ENCODE measurements around the gene ATAD3B.
"Not testable (repeated sequence)": the region's sequence is repeated elsewhere in the genome, so short reads cannot be mapped to it uniquely, and the experiment has no call there.

Gene ATAD3B

DNA sequence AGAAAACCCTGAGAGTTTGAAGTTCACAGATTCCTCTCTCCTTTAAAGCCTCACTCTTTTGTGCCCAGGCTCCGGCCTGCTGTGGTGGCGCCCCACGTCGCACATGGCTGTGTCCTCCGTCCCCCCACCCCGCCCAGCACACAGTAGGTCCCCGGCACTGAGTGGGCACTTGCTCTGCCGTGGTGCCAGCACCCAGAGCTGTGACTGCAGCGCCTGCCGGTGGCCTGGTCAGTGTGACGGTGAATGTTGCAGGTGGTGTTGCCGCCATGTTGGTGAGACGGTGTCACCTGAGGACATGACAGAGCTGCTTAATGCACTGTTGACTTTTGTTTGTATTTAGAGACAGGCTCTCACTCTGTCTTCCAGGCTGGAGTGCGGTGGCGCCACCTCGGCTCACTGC, 18.7 kb upstream of the ATAD3B start:
- DNase-seq: no peak

GRCh38 chr1:1454286-1455056, 17.1 kb upstream of the ATAD3B start:
- DNase-seq: not testable (repeated sequence)

- DNase-seq: no peak
These were observed 16.1 kb upstream of the ATAD3B start for GRCh38 chr1:1455366-1455884.

DNA sequence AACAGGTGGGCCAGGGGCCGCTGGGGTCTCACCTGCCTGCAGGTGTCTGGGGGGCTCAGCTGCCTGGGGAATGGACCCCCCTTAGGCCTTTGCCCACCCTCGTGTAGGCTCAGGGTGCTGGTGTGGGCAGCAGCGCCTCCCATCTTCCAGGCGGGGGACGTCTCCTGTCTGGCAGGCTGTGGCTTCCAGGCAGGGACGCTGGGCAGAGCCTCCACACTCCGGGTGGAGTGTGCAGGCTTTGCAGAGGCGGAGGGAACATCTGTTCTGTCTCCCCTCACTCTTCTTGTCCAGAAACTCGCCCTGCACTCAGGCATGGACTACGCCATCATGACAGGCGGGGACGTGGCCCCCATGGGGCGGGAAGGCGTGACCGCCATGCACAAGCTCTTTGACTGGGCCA, 15.6 kb upstream of the ATAD3B start:
- not testable (repeated sequence) for DNase-seq

DNA sequence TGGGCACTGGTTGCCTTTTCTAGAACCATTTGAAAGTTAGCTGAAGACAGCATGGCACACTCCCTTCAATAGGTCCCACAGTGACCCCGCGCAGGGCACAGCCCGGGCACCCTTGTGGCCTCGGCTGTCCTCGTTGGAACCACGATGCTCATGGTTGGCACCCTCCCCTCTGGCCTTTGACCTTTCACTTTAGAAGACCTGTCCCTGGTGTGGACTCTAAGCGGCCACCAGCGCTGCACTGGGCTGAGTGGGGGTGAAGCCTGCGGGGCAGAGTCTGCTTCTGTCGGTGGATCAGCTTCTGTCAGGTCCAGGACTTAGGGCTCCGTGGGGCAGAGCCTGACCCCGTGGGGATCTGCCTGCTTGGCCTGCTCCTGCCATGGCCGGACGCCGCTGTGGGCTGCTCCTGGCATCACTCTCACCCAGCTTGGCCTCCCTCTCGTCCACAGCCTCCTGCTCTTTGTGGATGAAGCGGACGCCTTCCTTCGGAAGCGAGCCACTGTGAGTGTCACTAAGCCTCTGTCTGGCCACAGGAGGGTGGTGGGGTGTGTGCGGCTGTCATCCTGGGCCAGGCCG, 14.8 kb upstream of the ATAD3B start:
- DNase-seq: not testable (repeated sequence)

GRCh38 chr1:1459156-1459555, 12.4 kb upstream of the ATAD3B start:
- DNase-seq: not testable (repeated sequence)

DNA sequence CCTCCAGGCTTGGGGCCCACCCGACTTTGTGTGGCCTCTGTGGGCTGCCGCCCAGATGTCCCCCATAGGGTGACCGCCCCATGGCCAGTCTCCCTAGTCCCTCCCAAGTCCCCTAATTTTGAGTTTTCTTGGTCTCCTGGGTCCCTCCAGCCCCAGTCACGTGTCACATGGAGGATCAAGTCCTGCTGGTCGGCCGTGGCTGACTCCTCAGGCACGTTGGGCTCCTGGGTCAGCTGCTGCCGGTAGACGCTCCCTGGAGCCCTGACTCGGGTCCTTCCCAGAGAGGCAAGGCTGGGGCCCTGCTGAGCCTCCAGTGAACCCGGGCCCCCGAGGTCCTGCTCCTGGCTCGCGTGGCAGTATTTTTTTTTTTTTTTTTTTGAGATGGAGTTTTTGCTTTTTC, 11.9 kb upstream of the ATAD3B start:
- DNase-seq: not testable (repeated sequence)

- DNase-seq: no peak
These were observed 10.9 kb upstream of the ATAD3B start for GRCh38 chr1:1460540-1461130.

GRCh38 chr1:1461721-1462317, 9.7 kb upstream of the ATAD3B start:
- no peak for DNase-seq

DNA sequence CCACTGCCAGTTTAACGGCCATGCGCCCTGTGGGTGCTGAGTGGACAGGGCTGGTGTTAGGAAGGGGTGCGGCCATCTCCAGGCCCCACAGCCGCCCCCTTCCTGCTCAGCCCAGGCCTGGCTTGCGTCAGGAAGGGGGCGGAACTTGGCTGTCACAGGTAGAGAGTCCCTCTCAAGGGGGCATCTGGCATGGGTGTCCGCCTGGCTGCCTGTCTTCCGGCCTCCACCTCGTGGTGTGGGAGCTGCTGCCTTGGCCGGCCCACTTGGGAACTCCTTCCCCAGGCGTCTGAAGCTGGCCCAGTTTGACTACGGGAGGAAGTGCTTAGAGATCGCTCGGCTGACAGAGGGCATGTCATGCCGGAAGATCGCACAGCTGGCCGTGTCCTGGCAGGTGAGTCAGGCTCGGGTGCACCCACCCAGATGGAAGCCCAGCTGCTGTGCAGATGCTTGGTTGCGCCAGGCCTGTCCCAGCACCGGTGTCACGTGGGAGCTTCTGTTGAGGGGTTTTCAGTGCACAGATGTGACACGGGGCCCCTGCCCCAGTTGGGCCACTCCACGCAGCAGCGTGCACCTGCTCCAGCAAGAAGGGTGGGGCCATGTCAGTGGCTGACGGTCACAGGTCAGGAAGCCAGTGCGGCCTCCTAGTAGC, 9.1 kb upstream of the ATAD3B start:
- no peak for DNase-seq

GRCh38 chr1:1463312-1463711, 8.3 kb upstream of the ATAD3B start:
- no peak for DNase-seq

DNA sequence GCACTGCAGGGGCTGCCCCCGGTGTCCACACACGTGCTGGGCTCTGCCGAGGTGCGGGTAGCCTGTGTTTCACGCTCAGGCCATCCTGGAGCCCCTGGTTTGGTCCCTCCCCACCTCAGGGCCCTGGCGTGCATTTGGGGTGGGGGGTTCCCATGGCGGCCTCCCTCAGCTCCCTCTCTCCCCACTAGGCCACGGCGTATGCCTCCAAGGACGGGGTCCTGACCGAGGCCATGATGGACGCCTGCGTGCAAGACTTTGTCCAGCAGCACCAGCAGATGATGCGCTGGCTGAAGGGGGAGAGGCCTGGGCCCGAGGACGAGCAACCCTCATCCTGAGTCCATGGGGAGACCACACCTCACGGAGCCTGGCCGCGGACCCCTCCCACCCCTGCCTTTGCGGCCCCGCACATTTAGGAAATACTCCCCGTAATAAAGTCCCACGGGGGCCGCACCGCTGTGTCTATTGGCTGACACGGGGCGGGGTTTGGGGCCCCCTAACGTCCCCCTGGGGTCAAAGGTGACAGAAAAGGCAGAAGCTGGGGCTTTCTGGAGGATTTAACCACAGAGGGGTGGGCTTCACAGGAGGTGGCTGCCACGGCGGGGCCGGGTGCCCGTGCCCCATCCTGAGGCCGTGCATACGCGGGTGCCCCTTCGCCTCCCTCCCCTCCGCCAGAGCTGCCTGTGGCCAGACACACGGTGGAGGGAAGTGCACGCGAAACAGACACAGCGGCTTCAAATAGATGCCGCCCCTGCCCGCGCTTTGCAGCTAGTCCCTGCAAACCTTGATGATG, 3.2 kb upstream of the ATAD3B start:
- not testable (repeated sequence) for DNase-seq

- no peak for DNase-seq
These were observed 758 bp upstream of the ATAD3B start for GRCh38 chr1:1470626-1471388.

DNA sequence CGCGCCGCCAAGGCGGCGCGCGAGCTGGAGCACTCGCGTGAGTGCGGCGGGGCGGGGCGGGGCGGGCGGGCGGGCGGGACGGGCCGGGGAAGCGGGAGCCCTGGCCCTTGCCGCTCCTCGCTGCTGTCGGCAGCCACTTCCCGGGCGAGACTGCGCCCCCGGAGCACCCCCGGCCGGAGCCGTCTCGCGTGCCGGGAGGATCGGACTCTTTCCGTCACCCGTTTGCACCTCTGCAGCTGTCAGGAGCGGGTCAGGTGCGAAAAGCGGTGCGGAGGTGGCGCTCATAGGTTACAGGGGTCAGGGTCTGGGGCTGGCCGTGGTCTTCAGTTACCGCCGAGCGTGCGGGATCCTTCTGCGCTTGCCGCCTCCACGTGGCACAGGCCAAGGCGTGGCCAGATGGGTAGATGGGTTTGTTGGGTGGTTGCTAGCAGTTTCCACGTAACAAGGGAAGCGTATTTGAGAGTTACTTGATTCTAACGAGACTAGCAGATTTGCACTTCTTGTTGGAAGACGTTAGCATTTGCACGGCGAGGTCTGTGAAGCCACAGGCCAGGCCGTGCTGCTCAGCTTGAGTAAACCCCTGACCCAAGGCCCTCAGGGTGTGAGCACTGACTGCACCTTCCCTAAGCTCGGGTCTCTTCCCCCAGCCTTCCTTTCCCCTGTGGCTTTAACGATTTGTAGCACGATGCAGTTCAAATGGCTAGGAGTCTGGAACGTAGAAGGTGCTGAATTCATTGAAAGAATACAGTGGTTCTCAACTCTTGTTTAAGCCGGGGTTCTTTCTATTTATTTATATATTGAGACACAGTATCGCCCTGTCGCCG, 700 bp downstream of the ATAD3B start:
- not testable (repeated sequence) for DNase-seq

GRCh38 chr1:1476011-1476410, 4.4 kb downstream of the ATAD3B start:
- DNase-seq: not testable (repeated sequence)

DNA sequence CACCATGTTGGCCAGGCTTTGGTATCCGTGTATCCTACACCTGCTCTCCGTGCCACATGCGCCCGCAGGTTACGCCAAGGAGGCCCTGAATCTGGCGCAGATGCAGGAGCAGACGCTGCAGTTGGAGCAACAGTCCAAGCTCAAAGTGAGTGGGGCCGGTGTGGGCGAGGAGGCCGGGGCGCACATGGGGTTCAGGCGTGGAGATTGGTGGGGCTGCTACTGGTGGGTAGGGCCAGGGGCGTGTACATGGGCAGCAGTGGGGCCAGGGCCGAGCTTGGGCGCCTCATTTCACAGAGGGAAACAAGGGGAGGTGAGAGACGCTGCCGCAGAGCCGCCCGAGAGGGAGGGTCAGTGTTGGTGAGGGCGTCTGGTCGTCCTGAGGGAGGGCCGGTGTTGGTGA, 5.6 kb downstream of the ATAD3B start:
- DNase-seq: no peak

- DNase-seq: no peak
These were observed 8.3 kb downstream of the ATAD3B start for GRCh38 chr1:1479547-1480487.

DNA sequence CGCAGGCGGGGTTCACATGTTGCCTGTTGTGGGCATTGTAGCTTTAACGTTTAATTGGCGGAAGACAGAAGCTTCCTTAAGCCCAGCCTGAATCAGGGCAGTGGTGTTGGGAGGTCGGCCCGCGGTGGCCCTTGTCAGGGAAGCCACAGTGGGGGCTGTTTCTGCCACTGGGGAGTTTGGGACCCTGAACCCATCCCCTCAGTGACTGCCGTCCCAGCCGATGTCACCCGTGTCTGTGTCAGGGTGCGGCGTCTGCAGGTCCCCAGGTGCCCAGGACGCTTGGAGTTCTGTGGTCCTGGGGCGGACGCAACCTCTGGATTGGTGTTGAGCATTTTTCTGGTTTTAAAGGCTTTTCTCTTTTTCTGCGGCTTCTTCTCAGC, 8.9 kb downstream of the ATAD3B start:
- not testable (repeated sequence) for DNase-seq

GRCh38 chr1:1481811-1482210, 10.2 kb downstream of the ATAD3B start:
- not testable (repeated sequence) for DNase-seq
